HG03469 (cell line): ENCODE results near the gene PXMP2.

Experiments used
- ATAC-seq: cut with Tn5 transposase; IDR thresholded peaks from one replicate; pipeline ENCODE4 v1.9.1; 2021; ENCODE audit warnings: mild to moderate bottlenecking, moderate library complexity, moderate number of reproducible peaks; ENCODE audit not compliant: unreplicated experiment

The PXMP2 gene

DNA sequence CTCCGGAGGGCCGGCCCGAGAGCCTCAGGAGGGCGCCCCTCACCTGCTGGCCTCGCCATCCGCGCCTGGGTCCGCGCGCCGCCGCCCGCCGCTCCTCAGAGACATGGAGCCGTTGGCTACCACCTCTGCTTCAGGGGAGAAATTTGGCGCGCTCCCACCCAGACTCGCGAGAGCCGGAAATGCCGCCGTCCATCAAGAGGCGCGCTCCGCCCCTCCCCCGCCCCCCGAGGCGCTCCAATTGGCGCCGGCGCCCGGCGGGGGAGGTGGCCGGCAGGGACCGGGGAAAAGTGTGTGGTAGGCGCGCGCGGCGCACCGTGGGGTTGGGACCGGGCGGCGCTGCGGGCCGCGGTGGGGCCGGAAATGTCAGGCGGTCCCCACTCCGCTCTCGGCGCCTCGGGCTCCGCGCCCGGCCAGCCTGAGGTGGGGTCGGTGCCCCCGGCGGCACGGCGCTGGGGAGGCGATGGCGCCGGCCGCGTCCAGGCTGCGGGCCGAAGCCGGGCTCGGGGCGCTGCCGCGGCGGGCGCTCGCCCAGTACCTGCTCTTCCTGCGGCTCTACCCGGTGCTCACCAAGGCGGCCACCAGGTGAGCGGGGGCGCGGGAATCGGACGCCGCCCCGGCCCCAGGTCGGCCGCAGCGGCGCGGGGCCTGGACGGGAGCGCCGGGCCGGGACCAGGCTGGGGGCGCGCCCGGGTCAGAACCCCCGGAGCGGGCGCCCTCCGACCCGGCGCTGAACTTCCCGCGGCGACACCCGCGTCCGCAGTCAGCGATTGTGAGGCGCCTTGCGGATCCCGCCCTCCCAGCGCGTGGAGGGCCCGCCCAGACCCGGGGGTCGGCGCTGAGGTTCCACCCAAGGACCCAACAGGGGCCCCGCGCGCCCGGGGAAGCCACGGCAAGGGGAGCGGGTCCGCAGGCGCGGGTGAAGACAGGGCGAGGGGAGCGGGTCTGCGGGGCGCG lies at the start of gene PXMP2, which contains the start of gene POLE:
Gene PXMP2 (plus strand): TSS at position 377 of the 954 bp plus-strand sequence. CDS start 84 bp downstream, at position 461.
Gene POLE (minus strand): TSS at position 132 of the 954 bp plus-strand sequence. CDS start 27 bp downstream, at position 105.
- peak; percentile 88 for ATAC-seq

DNA sequence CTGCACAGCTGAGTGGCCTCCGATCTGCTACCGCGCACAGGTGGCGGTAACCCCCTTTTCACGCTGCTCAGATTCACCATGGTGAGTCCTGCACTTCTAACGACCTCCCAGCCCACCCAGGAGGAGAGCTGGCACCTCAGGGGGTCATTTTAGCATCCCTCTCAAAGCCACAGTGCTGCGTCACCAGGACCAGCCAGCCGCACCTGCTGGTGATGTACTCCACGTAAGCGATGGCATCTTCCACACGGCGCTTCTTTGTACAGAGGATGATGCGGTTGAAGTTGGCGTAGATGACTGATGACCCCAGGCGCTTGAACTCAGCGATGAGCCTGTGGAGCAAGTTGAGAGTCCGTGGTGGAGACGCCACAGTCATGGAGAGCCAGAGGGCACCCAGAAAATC lies 49.6 kb upstream of the PXMP2 start:
- ATAC-seq: no peak

DNA sequence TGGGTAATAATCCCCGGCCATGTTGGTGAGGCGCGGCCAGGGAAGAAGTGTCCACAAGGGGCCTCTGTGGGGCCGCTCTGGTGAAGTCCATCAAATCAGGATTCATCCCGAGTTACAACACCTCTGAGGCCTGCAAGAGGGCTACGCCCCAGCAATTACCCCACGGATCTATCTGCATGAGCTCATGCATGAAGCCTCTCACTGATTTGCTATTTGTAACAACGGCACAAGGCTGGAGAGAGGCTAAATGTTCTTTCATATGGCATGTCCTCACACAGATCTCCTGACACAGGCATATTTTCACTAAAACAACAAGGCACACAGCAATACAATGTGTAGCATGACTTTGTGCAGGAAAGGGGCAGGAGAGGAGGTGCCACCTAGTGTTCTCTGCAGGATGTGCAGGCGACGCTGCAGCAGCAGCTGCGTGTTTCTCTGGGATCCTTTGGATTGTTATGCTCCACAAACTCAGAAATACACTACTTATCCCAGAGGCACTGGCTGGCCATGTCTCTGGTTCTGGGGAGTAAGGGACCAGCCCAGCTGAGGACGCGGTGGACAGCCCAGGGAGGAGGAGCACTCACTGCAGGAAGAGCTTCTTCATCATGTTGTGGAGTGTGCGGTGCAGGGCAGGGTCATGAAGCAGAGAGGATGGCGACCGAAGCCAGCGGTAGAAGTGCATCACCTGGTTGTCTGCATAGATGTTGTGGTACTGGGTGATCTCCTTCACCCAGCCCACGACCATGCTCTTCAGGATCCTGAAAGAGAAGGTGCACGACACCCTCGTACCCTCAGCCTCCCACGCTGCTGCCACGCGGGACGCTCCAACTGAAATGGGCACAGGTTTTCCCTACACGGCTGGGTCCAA lies 48.6 kb upstream of the PXMP2 start:
- no peak for ATAC-seq

DNA sequence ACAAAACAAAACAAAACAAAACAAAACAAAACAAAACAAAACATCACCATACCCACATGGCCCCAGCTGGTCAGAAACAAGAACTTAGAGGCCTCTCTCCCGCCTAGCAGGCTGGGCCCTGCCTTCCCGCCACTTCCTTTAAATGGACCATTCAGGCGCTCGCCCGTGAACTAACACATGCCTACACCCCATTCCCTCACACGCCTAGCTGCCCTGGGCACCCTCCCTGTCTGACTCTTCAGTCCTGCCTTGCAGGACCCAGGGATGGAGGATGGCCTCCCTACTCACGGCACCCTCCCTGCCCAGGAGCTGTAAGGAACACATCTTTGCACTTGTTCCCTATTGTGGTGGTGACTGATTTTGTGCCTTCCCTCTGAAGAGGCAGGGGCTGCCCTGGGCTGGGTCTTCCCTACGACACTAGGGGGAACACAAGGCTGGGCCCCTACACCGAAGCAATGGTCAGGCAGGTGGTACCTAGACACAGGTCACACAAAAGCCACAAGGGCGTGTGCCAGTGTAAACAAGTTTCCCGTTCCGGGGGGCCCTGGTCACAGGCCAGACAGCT lies 47.3 kb upstream of the PXMP2 start:
- no peak for ATAC-seq

DNA sequence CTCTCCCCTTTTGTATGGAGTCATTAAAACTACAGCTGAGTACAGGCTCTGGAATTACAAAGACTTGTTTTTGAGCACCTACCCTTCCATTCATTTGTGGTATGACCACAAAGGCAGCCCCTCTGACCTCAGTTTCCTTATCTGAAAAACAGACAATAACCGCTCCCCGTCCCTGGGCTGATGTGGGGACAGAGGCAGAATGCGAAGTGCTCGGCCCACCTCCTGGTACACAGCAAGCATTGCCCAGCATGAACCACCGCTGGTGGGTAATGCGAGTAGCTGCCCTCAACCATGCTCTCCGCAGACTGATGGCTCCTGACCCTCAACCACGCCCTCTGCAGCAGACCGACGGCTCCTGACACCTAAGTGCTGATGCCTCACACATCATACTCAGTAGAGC lies 46.5 kb upstream of the PXMP2 start:
- no peak for ATAC-seq

DNA sequence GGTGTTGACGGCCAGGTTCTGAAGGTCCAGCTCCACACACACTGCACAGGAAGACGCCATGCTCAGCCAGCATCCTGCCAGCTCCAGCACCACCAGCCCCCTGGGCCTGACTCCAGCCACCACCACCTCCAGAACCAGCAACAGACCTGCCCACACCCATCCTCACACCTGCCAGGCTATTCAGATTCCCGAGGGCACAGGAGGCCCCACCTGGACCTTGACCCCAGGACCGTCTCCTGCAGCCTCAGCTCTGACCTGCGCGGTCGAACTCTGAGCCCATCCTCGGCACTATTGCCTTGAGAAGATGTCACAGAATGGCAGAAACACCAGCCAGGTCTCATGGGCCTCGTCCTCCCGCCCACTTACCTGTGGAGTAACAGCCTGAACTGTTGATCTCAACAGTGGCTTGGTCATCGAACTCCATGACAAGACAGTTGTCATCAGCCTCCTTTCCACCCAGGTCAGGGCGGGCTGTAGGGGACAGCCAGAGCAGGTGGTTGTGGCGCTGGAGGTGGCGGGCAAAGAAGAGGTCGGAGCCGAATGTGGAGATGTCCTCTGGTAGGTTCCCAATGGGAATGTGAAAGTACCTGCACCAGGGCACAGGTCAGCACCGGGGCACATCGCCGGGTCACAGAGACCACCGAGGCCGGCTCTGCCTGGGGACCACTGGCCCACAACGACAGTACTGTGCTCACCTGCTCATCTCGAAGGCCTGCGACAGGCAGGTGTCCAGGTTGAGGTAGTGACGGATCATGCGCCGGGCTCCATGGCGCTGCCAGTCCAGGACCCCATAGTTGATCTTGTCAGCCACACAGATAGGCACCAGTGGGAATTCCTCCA lies 45.4 kb upstream of the PXMP2 start:
- no peak for ATAC-seq

DNA sequence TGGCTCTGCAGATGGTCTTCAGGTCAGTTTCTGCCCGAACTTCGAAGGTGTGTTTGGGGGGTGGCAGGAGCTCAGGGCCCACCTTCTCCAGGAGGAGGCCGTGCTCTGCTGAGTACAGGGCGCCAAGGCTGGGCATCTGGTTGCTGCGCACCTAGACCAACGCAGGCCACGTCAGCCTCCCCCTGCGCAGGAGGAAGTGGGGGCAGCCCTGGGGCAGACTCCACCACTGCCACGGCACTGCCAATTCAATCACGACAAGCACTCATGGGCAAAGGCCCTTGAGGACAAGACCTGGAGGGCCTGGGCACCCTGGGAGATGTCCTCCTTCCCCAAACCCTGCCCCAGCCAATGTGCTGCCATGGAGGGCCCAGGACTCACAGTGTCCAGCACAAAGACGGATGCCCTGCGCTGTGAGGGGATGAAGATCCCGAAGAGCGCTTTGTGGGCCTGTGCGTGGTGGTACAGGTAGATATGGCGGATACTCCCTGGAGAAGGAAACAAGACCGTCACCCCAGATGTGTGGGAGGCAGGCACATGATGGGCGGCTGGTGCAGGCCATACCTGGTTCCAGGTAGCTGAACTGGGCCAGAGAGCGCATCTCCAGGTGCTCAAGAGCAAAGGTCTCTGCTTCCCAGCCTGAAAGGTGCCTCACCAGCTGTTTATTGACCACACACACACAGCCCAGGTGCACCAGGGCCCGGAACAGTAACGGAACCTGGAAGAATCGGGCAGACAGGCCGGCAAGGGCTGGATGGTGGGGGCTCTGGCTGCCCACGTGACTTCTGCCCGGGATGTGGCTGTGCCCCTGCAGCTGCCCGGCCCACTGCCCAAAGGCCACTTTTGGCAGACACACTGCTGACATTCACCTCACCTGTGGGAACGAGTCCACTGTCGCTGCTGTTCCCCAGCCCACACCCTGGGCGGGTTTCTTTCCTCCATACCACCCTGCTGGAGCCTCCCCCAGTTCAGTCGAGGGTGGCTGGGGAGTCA lies 44.2 kb upstream of the PXMP2 start:
- no peak for ATAC-seq

DNA sequence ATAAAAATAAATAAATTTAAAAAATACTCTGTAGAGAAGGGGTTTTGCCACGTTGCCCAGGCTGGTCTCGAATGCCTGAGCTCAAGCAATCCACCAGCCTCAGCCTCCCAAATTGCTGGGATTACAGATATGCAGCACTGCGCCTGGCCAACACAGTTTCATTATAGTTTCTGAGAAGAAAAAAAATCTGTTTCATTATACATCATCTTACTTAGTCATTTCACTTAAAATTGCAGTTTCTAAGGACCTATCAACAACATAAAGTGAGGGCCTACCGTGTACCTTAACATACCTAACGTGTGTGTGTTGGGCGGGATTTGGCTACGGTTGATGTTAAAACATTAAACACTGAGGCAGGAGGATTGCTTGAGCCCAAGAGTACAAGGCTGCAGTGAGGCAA lies 40.5 kb upstream of the PXMP2 start:
- no peak for ATAC-seq

DNA sequence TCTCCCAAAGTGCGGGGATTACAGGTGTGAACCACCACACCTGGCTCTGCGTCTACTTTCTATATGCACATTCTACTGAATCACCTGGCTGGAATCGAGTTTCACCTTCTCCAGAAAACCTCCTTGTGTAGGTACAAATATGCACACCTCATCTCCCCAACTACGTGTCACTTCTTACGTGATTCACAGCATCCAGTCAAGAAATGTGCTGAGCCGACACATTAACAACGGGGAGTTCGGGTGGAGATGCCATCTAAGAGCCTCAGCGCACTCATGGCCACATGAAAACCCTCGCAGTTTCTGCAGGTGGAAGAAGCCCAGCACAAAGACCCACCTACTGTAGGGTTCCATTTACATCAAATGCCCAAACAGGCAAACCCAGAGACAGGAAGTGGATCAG lies 39.5 kb upstream of the PXMP2 start:
- no peak for ATAC-seq

DNA sequence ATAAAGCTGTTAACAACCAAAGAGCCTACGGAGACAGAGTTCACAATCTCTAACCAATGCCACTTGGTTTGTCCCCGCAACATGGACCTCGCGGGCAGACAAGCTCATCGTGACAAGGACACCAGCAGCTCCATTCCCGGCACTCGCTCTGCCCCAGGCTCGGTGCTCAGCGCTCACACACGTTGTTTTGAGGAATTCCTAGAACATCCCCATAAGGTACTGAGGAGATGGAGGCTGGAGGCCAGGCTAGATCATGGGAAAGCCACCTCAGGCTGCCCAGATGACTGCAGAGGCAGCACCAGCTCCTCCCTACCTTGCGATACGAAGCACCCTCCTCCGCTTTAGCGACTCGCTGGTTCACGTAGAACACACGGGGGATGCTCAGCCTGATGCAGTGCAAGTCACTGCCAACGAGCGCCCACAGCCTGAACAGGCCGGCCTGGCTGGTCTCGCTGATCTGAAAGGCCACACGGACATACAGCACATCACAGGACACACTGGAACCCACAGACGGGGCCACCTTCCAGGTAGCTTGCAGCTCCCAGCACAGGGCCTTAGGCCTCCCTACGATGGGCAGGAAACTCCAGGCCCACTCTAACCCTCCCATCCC lies 38.7 kb upstream of the PXMP2 start:
- no peak for ATAC-seq

DNA sequence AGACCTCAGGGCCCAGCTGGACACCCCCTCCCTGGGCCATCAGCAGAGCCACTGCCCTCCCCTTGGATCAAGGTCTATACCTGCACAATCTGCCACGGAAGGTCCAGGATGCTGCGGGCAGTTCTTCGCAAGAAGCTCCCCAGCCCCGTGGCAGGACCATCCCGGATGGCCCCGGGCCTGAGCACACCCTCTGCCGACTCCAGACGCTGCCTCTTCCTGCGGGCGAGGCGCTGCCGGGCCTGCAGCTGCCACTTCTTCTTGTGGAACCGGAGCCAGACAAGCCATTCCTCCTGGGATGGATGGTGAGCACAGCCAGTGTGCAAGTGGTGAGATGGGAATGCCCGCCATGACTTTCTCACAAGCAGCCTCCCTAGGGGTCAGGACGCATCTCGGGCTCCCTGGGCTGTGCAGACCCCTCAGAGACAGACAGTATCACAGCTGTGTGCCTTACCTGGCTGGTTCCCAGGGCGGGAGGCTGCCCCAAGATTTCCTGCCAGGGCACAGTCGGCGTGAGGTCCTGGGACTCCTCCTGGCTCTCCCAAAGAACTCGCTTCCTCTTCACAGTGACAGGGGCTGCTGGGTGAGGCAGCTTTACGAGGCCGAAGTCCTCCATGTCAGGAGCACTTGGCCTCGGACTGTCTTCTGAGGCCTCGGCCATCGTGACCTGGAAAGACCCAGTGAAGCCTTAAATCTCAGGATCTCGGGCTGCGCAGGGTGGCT lies 38.0 kb upstream of the PXMP2 start:
- ATAC-seq: no peak

DNA sequence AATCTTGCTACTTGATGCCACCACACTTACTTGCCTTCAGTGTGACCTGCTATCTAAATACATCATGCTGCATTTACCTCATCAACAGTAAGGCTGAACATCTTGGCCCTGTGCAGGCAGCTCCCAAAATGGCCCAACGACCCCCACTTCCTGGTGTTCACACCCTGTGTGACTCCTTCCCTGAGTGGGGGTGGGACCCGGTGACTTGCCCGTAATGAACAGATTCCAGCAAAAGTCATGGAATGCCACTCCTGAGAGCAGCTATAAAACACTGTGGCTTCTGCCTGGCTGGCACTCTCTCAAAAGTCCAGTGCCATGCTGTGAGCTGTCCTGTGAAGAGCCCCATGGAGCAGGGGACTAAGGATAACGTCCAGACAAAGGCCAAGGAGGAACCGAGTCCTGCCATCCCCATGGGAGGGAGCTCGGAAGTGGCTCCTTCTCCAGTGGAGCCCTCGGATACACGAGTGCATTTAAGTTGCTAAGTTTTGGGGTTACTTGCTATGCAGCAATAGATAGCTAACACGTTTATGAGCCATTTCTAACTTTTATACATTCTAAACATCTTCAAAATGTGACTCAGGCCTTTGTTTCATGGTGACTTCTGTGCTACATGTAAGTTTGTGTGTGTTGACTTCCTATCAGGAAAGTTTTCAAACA lies 35.8 kb upstream of the PXMP2 start:
- no peak for ATAC-seq

DNA sequence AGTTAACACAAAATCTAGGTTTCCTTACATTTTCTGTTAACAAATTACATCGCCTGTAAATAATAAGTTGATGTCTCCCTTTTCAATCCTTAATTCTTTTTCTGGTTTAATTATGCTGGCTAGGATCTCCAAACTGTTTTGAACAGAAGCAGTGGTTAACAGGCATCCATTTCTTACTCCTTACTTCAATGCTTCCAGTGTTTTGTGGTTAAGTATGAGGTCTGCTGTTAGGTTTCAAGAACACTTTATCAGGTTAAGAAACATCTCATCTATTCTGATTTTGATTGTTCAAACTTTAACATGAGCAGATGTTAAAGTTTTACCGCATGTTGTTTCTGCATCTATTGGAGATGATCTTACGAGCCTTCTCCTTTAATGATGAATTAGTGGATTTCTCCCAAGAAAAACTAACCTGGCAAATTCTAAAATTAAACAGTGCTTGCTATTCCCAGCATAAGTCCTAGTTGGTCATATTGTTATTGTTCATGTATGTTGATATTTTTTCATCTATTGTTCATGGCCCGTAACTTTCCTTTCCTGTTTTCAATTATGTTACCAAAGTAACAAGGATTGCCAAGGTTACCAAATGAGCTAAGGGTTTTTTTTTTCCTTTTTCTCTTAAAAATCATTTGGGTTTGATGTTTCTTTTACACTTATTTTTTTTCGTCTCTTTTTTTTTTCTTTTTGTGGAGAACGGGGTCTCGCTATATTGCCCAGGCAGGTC lies 33.7 kb upstream of the PXMP2 start:
- ATAC-seq: no peak

DNA sequence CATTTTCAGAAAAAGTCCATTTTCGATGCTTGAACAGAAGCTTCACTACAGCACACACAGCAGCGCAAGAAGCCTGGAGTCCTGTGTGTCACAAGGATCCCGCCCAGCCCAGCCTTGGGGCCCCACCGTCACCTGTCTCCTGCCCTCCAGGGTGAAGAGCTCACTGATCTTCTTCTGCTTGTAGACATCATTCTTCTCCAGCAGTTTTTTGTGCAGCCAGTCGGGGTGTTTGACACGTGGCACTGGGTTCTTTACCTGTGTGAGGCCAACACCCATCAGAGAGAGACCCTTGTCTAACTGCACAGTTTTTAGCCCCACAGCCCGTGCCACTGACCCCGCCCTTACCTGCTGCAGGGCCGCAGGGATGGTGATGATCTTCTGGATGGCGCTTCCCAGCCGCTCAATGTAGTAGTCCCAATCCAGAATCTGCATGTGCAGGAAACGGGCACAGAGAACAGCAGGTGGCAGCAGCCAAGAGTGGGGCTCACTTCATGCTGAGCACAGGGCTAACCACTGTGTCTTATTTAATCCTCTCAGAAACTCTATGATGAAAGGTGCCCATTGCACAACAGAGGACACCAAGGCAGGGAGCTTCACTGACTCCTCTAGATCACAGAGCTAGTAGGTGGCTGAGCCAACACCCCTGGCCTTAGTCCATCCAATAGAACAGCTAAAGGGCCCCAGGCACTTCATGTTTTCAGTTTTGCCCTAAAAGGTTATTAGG lies 30.2 kb upstream of the PXMP2 start:
- no peak for ATAC-seq

DNA sequence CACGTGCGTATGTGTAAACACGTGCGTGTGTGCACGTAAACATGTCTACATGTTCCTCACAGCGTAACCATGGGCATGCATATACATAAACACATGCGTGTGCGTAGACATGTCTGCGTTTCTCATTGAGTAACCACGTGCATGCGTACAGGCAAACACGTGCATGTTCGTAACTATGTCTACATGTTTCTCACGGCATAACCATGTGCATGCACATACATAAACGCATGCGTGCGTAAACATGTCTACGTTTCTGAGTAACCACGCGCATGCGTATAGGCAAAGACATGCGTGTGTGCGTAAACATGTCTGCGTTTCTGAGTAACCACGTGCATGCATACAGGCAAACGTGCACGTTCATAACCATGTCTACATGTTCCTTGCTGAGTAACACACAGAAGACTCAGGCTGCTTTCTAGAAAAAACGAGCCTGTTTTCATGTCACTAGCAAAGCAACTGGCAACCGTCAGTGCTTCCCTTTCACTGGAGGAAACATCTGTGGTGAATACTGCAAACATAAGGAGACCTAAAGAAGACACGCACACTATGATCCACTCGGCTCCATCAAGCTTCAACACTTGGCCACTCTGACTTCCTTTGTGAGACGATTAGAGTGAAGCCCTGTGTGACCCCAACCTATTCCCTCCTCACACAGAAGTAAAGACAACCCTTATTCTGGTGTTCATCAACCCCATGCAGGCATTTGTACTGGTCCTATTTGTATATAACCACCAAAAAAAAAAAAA lies 29.1 kb upstream of the PXMP2 start:
- ATAC-seq: no peak

DNA sequence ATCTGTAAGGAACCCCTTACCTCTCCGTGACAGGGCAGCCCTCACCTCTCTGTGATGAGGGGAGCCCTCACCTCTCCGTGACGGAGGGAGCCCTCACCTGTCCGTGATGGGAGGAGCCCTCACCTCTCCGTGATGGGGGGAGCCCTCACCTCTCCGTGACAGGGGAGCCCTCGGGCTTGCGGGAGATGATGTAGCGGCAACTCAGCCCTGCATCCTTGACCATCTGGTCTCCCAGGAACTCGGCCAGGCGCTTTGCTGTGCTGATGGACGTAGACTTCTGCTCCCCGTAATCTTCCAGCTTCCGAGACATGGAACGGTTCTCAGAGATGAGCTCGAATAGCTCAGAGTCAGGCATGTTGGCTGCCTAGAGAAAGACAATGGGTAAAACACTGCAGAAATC lies 28.2 kb upstream of the PXMP2 start:
- ATAC-seq: no peak
